HCT116 (cell line): ENCODE results near the gene CHST8. TPM values are rescaled to one million over a fixed set of nuclear protein-coding genes. Genes with fewer than 3 reads are reported as not detected.

Experiments
- ATAC-seq: fragments of 200-7000 bp; cut with Tn5 transposase; 2 replicates; pipeline ENCODE4 v1.9.1; 2020; ENCODE audit warnings: mild to moderate bottlenecking, moderate library complexity
- BruUV-seq: library from RNA; stranded (reverse); fragments of 400-500 nt; replicated peaks from 2 replicates; lab custom pipeline; 2021; lab: Mats Ljungman, UMichigan
- CTCF ChIA-PET: fragments of 300-600 bp; sonication (Branson Sonifier 250); formaldehyde crosslinking; loops from one replicate; lab custom pipeline; 2021; ENCODE audit warnings: antibody characterized with exemption; lab: Charles Lee
- POLR2A ChIA-PET: fragments of 300-600, 350-600 bp; sonication (Branson Sonifier 250); formaldehyde crosslinking; loops from one replicate; lab custom pipeline; 2021; ENCODE audit warnings: antibody characterized with exemption; lab: Charles Lee
- RAD21 ChIA-PET, 2 experiments: fragments of 300-600 bp; sonication (Branson Sonifier 250); formaldehyde crosslinking; loops; one replicate each; lab custom pipeline; 2023; ENCODE audit warnings: low total read pairs in 2 of 2; ENCODE audit not compliant: uncharacterized antibody in 2 of 2, unreplicated experiment in 2 of 2, low non-redundant PET in 1 of 2; lab: Charles Lee
- DNase-seq: peaks from one replicate; pipeline ENCODE4 v3.0.0-alpha.2; 2010; ENCODE audit warnings: low read depth, low spot score
- H2AFZ ChIP-seq: fragments of 200-600 bp; shearing (Covaris generic), sonication (generic); 2 replicates; pipeline ENCODE4 v1.6.1; 2017; ENCODE audit warnings: low read depth, mixed run types, mixed read lengths, antibody characterized with exemption, low read length; ENCODE audit not compliant: poor library complexity, severe bottlenecking
- H3K27ac ChIP-seq: 2 replicates; pipeline ENCODE4 v1.5.1; 2012; ENCODE audit warnings: low read depth, low read length
- H3K27me3 ChIP-seq: fragments of 200-600 bp; sonication (generic); 2 replicates; pipeline ENCODE4 v1.6.1; 2016; ENCODE audit warnings: mixed run types, low read length, mixed read lengths; ENCODE audit not compliant: insufficient read depth
- H3K36me3 ChIP-seq, 2 experiments: fragments of 200-500 bp in 1 of 2; fragments of 200-600 bp in 1 of 2; sonication (Bioruptor generic) in 1 of 2; sonication (generic) in 1 of 2; 2 replicates each; pipeline versions ENCODE4 v1.5.1 to v1.6.1; 2014 to 2016; ENCODE audit warnings: low read length in 2 of 2, inconsistent platforms in 1 of 2, mixed read lengths in 1 of 2, mixed run types in 1 of 2; ENCODE audit not compliant: insufficient read depth in 2 of 2, control insufficient read depth in 1 of 2
- H3K4me1 ChIP-seq, 2 experiments: fragments of 200-600 bp in 1 of 2; sonication (generic) in 1 of 2; 2 replicates each; pipeline versions ENCODE4 v1.5.1 to v1.6.1; 2012 to 2017; ENCODE audit warnings: low read length in 2 of 2, inconsistent platforms in 1 of 2, mild to moderate bottlenecking in 1 of 2, mixed read lengths in 1 of 2, mixed run types in 1 of 2, moderate library complexity in 1 of 2; ENCODE audit not compliant: insufficient read depth in 2 of 2, control insufficient read depth in 1 of 2
- H3K4me2 ChIP-seq: fragments of 200-600 bp; sonication (generic); 2 replicates; pipeline ENCODE4 v1.6.1; 2017; ENCODE audit warnings: mixed run types, low read length, mixed read lengths
- H3K4me3 ChIP-seq, 2 experiments: fragments of 200-600 bp in 1 of 2; sonication (generic) in 1 of 2; replicated peaks in 1 of 2; 2 replicates each; pipeline ENCODE4 v1.5.1; 2011 to 2016; ENCODE audit warnings: low read length in 2 of 2, control low read depth in 1 of 2, low read depth in 1 of 2, mild to moderate bottlenecking in 1 of 2, mixed read lengths in 1 of 2, mixed run types in 1 of 2
- H3K79me2 ChIP-seq: fragments of 200-600 bp; sonication (generic); 2 replicates; pipeline ENCODE4 v1.6.1; 2017; ENCODE audit warnings: mild to moderate bottlenecking, mixed run types, low read length, moderate library complexity, mixed read lengths; ENCODE audit not compliant: insufficient read depth
- H3K9ac ChIP-seq: fragments of 200-600 bp; sonication (generic); 2 replicates; pipeline ENCODE4 v1.6.1; 2016; ENCODE audit warnings: low read length, mixed read lengths
- H3K9me2 ChIP-seq: fragments of 200-600 bp; sonication (generic), shearing (Covaris generic); 2 replicates; pipeline ENCODE4 v1.6.1; 2017; ENCODE audit warnings: mixed run types, mild to moderate bottlenecking, moderate library complexity; ENCODE audit not compliant: insufficient read depth
- H3K9me3 ChIP-seq, 2 experiments: fragments of 200-500 bp in 1 of 2; fragments of 200-600 bp in 1 of 2; sonication (Bioruptor generic) in 1 of 2; sonication (generic) in 1 of 2; 2 replicates each; pipeline ENCODE4 v1.6.1; 2014 to 2017; ENCODE audit warnings: low read length in 2 of 2, mixed read lengths in 2 of 2, inconsistent platforms in 1 of 2, low read depth in 1 of 2, mild to moderate bottlenecking in 1 of 2, mixed run types in 1 of 2, moderate library complexity in 1 of 2; ENCODE audit not compliant: control insufficient read depth in 1 of 2, insufficient read depth in 1 of 2
- H4K20me1 ChIP-seq: fragments of 200-600 bp; sonication (generic), shearing (Covaris generic); 2 replicates; pipeline ENCODE4 v1.6.1; 2017; ENCODE audit warnings: mixed run types, mild to moderate bottlenecking, moderate library complexity; ENCODE audit not compliant: insufficient read depth
- POLR2AphosphoS5 ChIP-seq: IDR thresholded peaks from 2 replicates; pipeline ENCODE4 v1.6.1; 2011; ENCODE audit warnings: mild to moderate bottlenecking, low read depth, low read length, moderate library complexity
- REST ChIP-seq: IDR thresholded peaks from 2 replicates; pipeline ENCODE4 v1.6.1; 2012; ENCODE audit warnings: low read depth
- intact Hi-C: fragments of 100-400 bp; cut with micrococcal nuclease; formaldehyde crosslinking; loops from 2 replicates; pipeline ENCODE4 v1.10.0; 2022
- total RNA-seq: library from RNA; stranded (reverse); gene quantifications from one replicate; pipeline ENCODE4 v1.2.1, GENCODE V29; 2021; ENCODE audit not compliant: unreplicated experiment

Gene CHST8
- total RNA-seq, 1 experiment from 2014 or later = not detected

- H3K9me2 ChIP-seq = no peaks in the 10 kb centered on the region
- TF ChIP-seq REST (no peak), POLR2AphosphoS5 (0 out of 2 replicates have a peak, but pooled peaks have one; percentile 22)
- RAD21 ChIA-PET = no interaction called here
- no peak overlapping the region for H3K27ac ChIP-seq
- peak overlapping the region; percentile 59 to 75 for H3K4me3 ChIP-seq
- H2AFZ ChIP-seq = no peak overlapping the region
- no peaks in the 10 kb centered on the region for H4K20me1 ChIP-seq
- CTCF ChIA-PET = interaction anchor here (0.9 to 2.7 kb wide), 4 partner anchors 14 to 299 kb away, joined by 3 to 16 read pairs (median 12); no protein-coding TSS in a partner anchor
- POLR2A ChIA-PET = interaction anchor here (1.0 kb wide), 1 partner anchor 107 kb away, joined by 3 read pairs; no protein-coding TSS in a partner anchor
- H3K4me2 ChIP-seq = peak overlapping the region; percentile 98
- no peaks in the 10 kb centered on the region for H3K79me2 ChIP-seq
- no TSS peak for BruUV-seq
- ATAC-seq = peak; percentile 36
- no peak for DNase-seq
- peaks cover 7 to 15% of the 10 kb centered on the region in 2 experiments; a peak in 3 of 4 replicates for H3K4me1 ChIP-seq
- H3K9me3 ChIP-seq = no peaks in the 10 kb centered on the region
- H3K9ac ChIP-seq = peak overlapping the region; percentile 73
- H3K36me3 ChIP-seq = no peaks in the 10 kb centered on the region; a peak in 1 of 4 replicates
- H3K27me3 ChIP-seq = no peaks in the 10 kb centered on the region
- intact Hi-C loops = loop anchor here (5.0 kb wide), 1 partner anchor 199 kb away; no protein-coding TSS in a partner anchor
Measured at GRCh38 chr19:33797802-33798671, 176.3 kb downstream of the CHST8 start.
